ENCODE measurements around the gene SLC7A1. TPM values are rescaled to one million over a fixed set of nuclear protein-coding genes. Genes with fewer than 3 reads are reported as not detected.

Gene SLC7A1
- polyA plus RNA-seq, 3 donors = 0.89 to 2.2 (median 0.92) TPM

- Histone ChIP-seq H3K4me3 (replicated peaks in 1 of 3; ENCODE audit: low read depth in 2 of 3, low read length in 3 of 3) (no peak overlapping the region), H2AFZ (ENCODE audit: insufficient read depth, low read depth, low read length, poor library complexity, severe bottlenecking) (no peak overlapping the region), H3K9ac (ENCODE audit: insufficient read depth, low read length, poor library complexity, severe bottlenecking) (no peak overlapping the region), H3K36me3 (replicated peaks in 1 of 2; ENCODE audit: control insufficient read depth in 1 of 2, insufficient read depth in 2 of 2, low read length in 2 of 2) (peaks cover 8 to 29% of the 10 kb centered on the region in 2 donors), H3K27ac (ENCODE audit: low read depth in 1 of 2, low read length in 2 of 2) (no peak overlapping the region), H3K4me1 (ENCODE audit: control insufficient read depth in 1 of 2, insufficient read depth in 2 of 2, low read length in 2 of 2) (no peaks in the 10 kb centered on the region), H4K20me1 (ENCODE audit: insufficient read depth, low read length) (no peaks in the 10 kb centered on the region), H3K27me3 (ENCODE audit: control insufficient read depth in 2 of 2, insufficient read depth in 2 of 2, low read length in 2 of 2) (no peaks in the 10 kb centered on the region), H3K4me2 (replicated peaks; ENCODE audit: extremely low read depth, low read length, poor library complexity, severe bottlenecking) (no peak overlapping the region), H3K79me2 (ENCODE audit: insufficient read depth, low read length) (peaks cover 23% of the 10 kb centered on the region), H3K9me3 (replicated peaks in 1 of 2; ENCODE audit: control insufficient read depth in 1 of 2, insufficient read depth in 1 of 2, low read length in 2 of 2) (no peaks in the 10 kb centered on the region)
- Mint-ChIP-seq H3K27me3 (ENCODE audit: low read depth in 3 of 3) (peaks cover 0 to 2% (median 1%) of the 10 kb centered on the region in 3 donors), H3K27ac (peak overlapping the region in 2 of 7 donors; percentile 30 to 41), H3K36me3 (peaks cover 31 to 36% of the 10 kb centered on the region in 2 donors), H3K4me1 (no peaks in the 10 kb centered on the region), H3K4me3 (no peak overlapping the region), H3K9me3 (no peaks in the 10 kb centered on the region)
- WGBS (ENCODE audit: insufficient coverage) = 73% methylated on average over 2 of the region's 5 CpGs
- TF ChIP-seq CTCF (IDR thresholded peaks at IDR 0.05) = no peak
- intact Hi-C loops (cut with micrococcal nuclease) = no loop called here
- no peak for DNase-seq
Measured at GRCh38 chr13:29540334-29540733, 55.2 kb downstream of the SLC7A1 start.

GRCh38 chr13:29539856-29540255, 55.6 kb downstream of the SLC7A1 start:
- intact Hi-C loops (cut with micrococcal nuclease) = no loop called here
- no peak for DNase-seq
- Histone ChIP-seq H3K79me2 (ENCODE audit: insufficient read depth, low read length) (peaks cover 23% of the 10 kb centered on the region), H3K4me3 (replicated peaks in 1 of 3; ENCODE audit: low read depth in 2 of 3, low read length in 3 of 3) (no peak overlapping the region), H3K4me1 (ENCODE audit: control insufficient read depth in 1 of 2, insufficient read depth in 2 of 2, low read length in 2 of 2) (no peaks in the 10 kb centered on the region), H2AFZ (ENCODE audit: insufficient read depth, low read depth, low read length, poor library complexity, severe bottlenecking) (no peak overlapping the region), H3K36me3 (replicated peaks in 1 of 2; ENCODE audit: control insufficient read depth in 1 of 2, insufficient read depth in 2 of 2, low read length in 2 of 2) (peaks cover 12 to 34% of the 10 kb centered on the region in 2 donors), H3K4me2 (replicated peaks; ENCODE audit: extremely low read depth, low read length, poor library complexity, severe bottlenecking) (no peak overlapping the region), H4K20me1 (ENCODE audit: insufficient read depth, low read length) (no peaks in the 10 kb centered on the region), H3K27me3 (ENCODE audit: control insufficient read depth in 2 of 2, insufficient read depth in 2 of 2, low read length in 2 of 2) (no peaks in the 10 kb centered on the region), H3K27ac (ENCODE audit: low read depth in 1 of 2, low read length in 2 of 2) (no peak overlapping the region), H3K9me3 (replicated peaks in 1 of 2; ENCODE audit: control insufficient read depth in 1 of 2, insufficient read depth in 1 of 2, low read length in 2 of 2) (no peaks in the 10 kb centered on the region), H3K9ac (ENCODE audit: insufficient read depth, low read length, poor library complexity, severe bottlenecking) (no peak overlapping the region)
- Mint-ChIP-seq H3K9me3 (no peaks in the 10 kb centered on the region), H3K4me3 (no peak overlapping the region), H3K27ac (peak overlapping the region in 1 of 7 donors; percentile 41), H3K27me3 (ENCODE audit: low read depth in 3 of 3) (peaks cover 0 to 2% (median 1%) of the 10 kb centered on the region in 3 donors), H3K36me3 (peaks cover 29 to 34% of the 10 kb centered on the region in 2 donors), H3K4me1 (no peaks in the 10 kb centered on the region)
- WGBS (ENCODE audit: insufficient coverage) = no CpG with 5 or more reads among the region's 2 CpGs
- TF ChIP-seq CTCF (IDR thresholded peaks at IDR 0.05) = no peak

All from CD14-positive monocyte (primary cell).